ENCODE data around the gene NUP107.
"Not testable (repeated sequence)": the region's sequence is repeated elsewhere in the genome, so short reads cannot be mapped to it uniquely, and the experiment has no call there.

Gene NUP107

DNA sequence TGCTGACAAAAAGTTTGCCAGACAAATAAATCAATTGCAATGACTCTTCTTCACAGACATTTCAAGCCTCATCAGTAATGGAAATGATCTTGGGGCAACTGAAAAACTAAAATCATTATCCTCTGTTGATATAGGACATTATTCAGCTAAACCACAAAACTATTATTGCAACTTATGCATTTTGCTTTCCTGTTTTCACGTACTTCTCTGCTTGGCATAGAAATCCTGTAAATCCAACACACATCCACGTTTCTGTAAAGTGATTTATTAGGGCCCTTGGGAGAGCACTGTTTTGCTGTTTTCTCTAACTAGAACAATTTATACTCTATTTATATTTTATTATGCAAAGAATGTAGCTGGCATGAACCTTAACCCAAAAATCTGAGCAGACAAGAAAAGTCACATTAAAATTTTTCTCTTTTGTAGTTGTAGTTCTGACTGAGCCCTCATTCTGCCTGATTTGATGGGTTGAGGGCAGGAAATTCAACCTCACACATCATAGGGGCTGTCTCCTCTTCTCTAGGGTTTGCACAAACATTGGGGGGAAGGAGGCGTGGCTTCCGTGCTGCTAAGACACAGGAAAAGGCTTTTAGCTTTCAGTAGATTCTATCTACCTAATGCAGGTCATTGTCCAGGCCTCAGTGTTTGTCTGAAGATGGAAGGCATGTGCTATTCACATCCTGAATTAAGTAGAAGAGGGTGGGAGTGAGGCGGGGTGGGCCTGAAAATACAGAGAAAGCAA is 11.5 kb upstream of the NUP107 start:
- Histone ChIP-seq H3K9me3 (no peaks in the 10 kb centered on the region), H3K27me3 (no peaks in the 10 kb centered on the region), H3K27ac (no peak overlapping the region), H3K36me3 (no peaks in the 10 kb centered on the region), H3K4me1 (no peaks in the 10 kb centered on the region), H3K4me3 (no peak overlapping the region)
- TF ChIP-seq, protein P1, sequence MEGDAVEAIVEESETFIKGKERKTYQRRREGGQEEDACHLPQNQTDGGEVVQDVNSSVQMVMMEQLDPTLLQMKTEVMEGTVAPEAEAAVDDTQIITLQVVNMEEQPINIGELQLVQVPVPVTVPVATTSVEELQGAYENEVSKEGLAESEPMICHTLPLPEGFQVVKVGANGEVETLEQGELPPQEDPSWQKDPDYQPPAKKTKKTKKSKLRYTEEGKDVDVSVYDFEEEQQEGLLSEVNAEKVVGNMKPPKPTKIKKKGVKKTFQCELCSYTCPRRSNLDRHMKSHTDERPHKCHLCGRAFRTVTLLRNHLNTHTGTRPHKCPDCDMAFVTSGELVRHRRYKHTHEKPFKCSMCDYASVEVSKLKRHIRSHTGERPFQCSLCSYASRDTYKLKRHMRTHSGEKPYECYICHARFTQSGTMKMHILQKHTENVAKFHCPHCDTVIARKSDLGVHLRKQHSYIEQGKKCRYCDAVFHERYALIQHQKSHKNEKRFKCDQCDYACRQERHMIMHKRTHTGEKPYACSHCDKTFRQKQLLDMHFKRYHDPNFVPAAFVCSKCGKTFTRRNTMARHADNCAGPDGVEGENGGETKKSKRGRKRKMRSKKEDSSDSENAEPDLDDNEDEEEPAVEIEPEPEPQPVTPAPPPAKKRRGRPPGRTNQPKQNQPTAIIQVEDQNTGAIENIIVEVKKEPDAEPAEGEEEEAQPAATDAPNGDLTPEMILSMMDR (IDR thresholded peaks at IDR 0.05) = no peak
- DNase-seq = no peak
- intact Hi-C loops (cut with DNase I; ENCODE audit: low total_unique reads) = no loop called here

DNA sequence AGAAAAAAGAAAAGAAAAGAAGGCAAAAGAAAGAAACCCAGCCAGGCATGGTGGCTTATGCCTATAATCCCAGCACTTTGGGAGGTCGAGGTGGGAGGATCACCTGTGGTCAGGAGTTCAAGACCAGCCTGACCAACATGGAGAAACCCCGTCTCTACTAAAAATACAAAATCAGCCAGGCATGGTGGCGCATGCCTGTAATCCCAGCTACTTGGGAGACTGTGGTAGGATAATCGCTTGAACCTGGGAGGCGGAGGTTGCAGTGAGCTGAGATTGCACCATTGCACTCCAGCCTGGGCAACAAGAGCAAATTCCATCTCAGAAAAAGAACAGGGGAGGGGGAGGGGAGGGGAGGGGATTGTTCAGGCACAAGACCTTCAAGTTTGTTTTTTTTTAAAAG is 9.9 kb upstream of the NUP107 start:
- H3K36me3 ChIP-seq; intact Hi-C loops (cut with DNase I; ENCODE audit: low total_unique reads); H3K4me1 ChIP-seq; DNase-seq; H3K9me3 ChIP-seq; H3K27ac ChIP-seq; H3K27me3 ChIP-seq; H3K4me3 ChIP-seq: not testable (repeated sequence)

DNA sequence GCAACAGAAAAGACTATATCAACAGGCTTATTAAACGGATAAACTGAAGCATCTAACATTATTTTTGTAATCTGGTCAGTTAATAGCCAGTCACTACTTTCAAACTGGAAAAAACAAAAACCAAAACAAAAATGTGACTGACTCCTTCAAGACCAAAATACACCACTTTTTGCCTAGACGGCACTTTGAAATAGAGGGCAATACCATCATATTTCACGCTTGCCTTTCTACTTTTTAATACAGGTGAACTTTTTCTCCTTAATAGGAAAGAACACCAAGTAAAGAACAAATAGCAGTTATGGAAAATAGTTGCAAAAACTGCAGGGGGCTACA is 550 bp upstream of the NUP107 start:
- intact Hi-C loops (cut with DNase I; ENCODE audit: low total_unique reads) = loop anchor here (10.0 kb wide), 2 partner anchors 61 to 321 kb away; no protein-coding TSS in a partner anchor
- H3K4me3 ChIP-seq = peak overlapping the region; percentile 67 to 78
- no peak for DNase-seq

DNA sequence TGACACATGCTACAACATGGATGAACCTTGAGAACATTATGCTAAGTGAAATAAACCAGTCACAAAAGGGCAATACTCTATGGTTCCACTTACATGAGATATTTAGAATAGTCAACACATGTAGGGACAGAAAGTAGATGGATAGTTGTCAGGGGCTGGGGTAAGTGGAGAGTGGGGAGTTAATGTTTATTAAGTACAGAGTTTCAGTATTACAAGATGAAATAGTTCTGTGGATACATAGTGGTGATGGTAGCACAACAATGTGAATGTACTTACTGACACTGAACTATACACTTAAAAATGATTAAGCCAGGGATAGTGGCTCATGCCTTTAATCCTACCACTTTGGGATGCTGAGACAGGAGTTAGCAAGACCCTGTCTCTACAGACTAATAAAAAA is 8.7 kb downstream of the NUP107 start:
- H3K4me3 ChIP-seq = no peak overlapping the region
- peaks cover 77 to 97% (median 82%) of the 10 kb centered on the region in 3 donors for H3K36me3 ChIP-seq
- TF ChIP-seq, protein P1 (IDR thresholded peaks at IDR 0.05) = no peak
- DNase-seq = no peak
- intact Hi-C loops (cut with DNase I; ENCODE audit: low total_unique reads) = no loop called here
- H3K9me3 ChIP-seq = no peaks in the 10 kb centered on the region
- no peaks in the 10 kb centered on the region for H3K27me3 ChIP-seq
- no peak overlapping the region for H3K27ac ChIP-seq
- H3K4me1 ChIP-seq = no peaks in the 10 kb centered on the region

More for the DNA sequence above, 550 bp upstream of the NUP107 start:
- TF ChIP-seq, protein P1 (IDR thresholded peaks at IDR 0.05) = no peak
- H3K4me1 ChIP-seq = peaks cover 0 to 12% (median 12%) of the 10 kb centered on the region in 4 donors
- H3K36me3 ChIP-seq = peaks cover 5 to 11% (median 8%) of the 10 kb centered on the region in 3 donors
- H3K9me3 ChIP-seq = no peaks in the 10 kb centered on the region
- peak overlapping the region; percentile 69 to 80 for H3K27ac ChIP-seq
- H3K27me3 ChIP-seq = no peaks in the 10 kb centered on the region

DNA sequence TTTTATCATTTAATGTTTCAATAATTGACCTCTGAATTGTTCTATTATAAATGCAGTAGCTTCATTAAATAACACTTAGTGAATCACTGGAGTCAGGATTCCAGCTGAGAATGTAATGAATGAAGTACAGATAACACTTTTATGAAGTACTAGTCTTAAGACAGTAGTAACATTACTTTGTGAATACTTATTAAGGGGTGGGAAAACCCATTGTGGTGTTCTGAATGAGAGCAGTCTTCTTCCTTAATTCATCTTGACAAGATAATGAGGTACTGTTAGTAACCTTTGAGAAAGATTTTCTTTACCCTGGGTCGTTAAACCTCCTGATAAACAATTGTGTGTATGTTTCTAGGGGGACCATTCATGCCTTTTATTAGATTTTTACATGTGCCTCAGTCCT is 12.7 kb downstream of the NUP107 start:
- no peak for DNase-seq

DNA sequence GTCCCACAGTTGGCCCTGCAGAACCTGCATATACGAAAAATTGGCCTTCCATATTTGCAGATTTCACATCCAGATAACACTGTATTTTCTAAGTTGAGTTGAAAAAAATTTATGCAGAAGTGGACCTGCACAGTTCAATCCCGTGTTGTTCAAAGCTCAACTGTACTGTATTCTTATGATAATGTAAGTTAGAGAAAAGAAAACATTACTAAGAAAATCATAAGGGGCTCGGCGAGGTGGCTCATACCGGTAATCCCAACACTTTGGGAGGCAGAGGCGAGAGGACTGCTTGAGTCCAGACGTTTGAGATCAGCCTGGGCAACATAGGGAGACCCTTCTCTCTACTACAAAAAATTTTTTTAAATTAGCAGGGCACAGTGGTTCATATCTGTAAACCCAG is 41.0 kb downstream of the NUP107 start:
- Histone ChIP-seq H3K27me3 (no peaks in the 10 kb centered on the region), H3K27ac (no peak overlapping the region), H3K36me3 (peaks cover 54 to 90% (median 77%) of the 10 kb centered on the region in 3 donors), H3K4me3 (no peak overlapping the region), H3K9me3 (no peaks in the 10 kb centered on the region), H3K4me1 (no peaks in the 10 kb centered on the region)
- intact Hi-C loops (cut with DNase I; ENCODE audit: low total_unique reads) = no loop called here
- TF ChIP-seq, protein P1 (IDR thresholded peaks at IDR 0.05) = no peak
- no peak for DNase-seq

More for the DNA sequence above, 12.7 kb downstream of the NUP107 start:
- H3K36me3 ChIP-seq = peaks cover 70 to 98% (median 81%) of the 10 kb centered on the region in 3 donors
- H3K27ac ChIP-seq = no peak overlapping the region
- H3K9me3 ChIP-seq = no peaks in the 10 kb centered on the region
- TF ChIP-seq, protein P1 (IDR thresholded peaks at IDR 0.05) = no peak
- no peaks in the 10 kb centered on the region for H3K4me1 ChIP-seq
- intact Hi-C loops (cut with DNase I; ENCODE audit: low total_unique reads) = no loop called here
- no peaks in the 10 kb centered on the region for H3K27me3 ChIP-seq
- no peak overlapping the region for H3K4me3 ChIP-seq
